DMS53 (cell line): ENCODE results near the gene ARV1.
"Not testable (repeated sequence)": the region's sequence is repeated elsewhere in the genome, so short reads cannot be mapped to it uniquely, and the experiment has no call there.

Experiments used
- DNase-seq: peaks from one replicate; lab custom pipeline; 2025; lab: John Stamatoyannopoulos, UW

ARV1 gene

GRCh38 chr1:231044588-231044987 is 65.7 kb downstream of the ARV1 start:
- DNase-seq, result peak; percentile 19

- peak; percentile 37 for DNase-seq
Measured at GRCh38 chr1:231045286-231045685, 66.4 kb downstream of the ARV1 start.

- not testable (repeated sequence) for DNase-seq
Measured at GRCh38 chr1:231045921-231046729, 67.2 kb downstream of the ARV1 start.

- DNase-seq, result no peak
Measured at GRCh38 chr1:231046730-231047395, 68.0 kb downstream of the ARV1 start.

GRCh38 chr1:231047529-231047928 is 68.6 kb downstream of the ARV1 start:
- DNase-seq, result not testable (repeated sequence)

- not testable (repeated sequence) for DNase-seq
Measured at GRCh38 chr1:231048419-231048818, 69.5 kb downstream of the ARV1 start.

- peak; percentile 86 for DNase-seq
Measured at GRCh38 chr1:231049121-231049979, 70.5 kb downstream of the ARV1 start.
